Urinary bladder (tissue), 4 donors: Measurements from ENCODE around the gene C3orf22. TPM values are rescaled to one million over a fixed set of nuclear protein-coding genes. Genes with fewer than 3 reads are reported as not detected.

Experiments
- DNase-seq: peaks from one replicate; pipeline ENCODE4 v3.0.0-alpha.2; 2015; ENCODE audit errors: extremely low spot score
- H3K27ac ChIP-seq: one replicate; pipeline ENCODE4 v1.5.1; 2013; ENCODE audit warnings: low read depth, mild to moderate bottlenecking, moderate library complexity
- H3K36me3 ChIP-seq: one replicate; pipeline ENCODE4 v1.6.1; 2013; ENCODE audit warnings: mild to moderate bottlenecking, moderate library complexity; ENCODE audit not compliant: insufficient read depth
- H3K4me1 ChIP-seq: one replicate; pipeline ENCODE4 v1.6.1; 2013; ENCODE audit warnings: mild to moderate bottlenecking, moderate library complexity; ENCODE audit not compliant: insufficient read depth
- H3K4me3 ChIP-seq: one replicate; pipeline ENCODE4 v1.5.1; 2013; ENCODE audit warnings: low read depth, low read length
- WGBS: extraction: QIAGEN DNeasy Blood & Tissue Kit; methylation state at CpG from one replicate; pipeline ENCODE4 v1.1.7; 2013; 5-methylcytosine and 5-hydroxymethylcytosine counted together
- polyA plus RNA-seq: library from polyadenylated mRNA; stranded (reverse); fragments of 200-250 nt; gene quantifications from one replicate; pipeline ENCODE4 v1.2.3, GENCODE V29; 2013
- total RNA-seq: library from RNA; depleted of rRNA; stranded (reverse); fragments of >200 nt; gene quantifications from one replicate; pipeline ENCODE4 v1.2.3, GENCODE V29; 2014
- donor health status: healthy with polysubstance abuse.
- donor health status: healthy.

Gene C3orf22
- total and polyA plus RNA-seq, 2 donors: not detected

GRCh38 chr3:126524429-126524988 lies 34.2 kb downstream of the C3orf22 start:
- no peaks in the 10 kb centered on the region for H3K36me3 ChIP-seq
- WGBS: 10% methylated on average over 31 of the region's 31 CpGs
- peak overlapping the region; percentile 28 for H3K4me3 ChIP-seq
- no peak overlapping the region for H3K27ac ChIP-seq
- no peak for DNase-seq
- no peaks in the 10 kb centered on the region for H3K4me1 ChIP-seq

GRCh38 chr3:126523745-126524428 lies 34.8 kb downstream of the C3orf22 start, which contains the start of gene CHST13:
Gene CHST13 (plus strand): TSS chr3:126524155. CDS start chr3:126524333, 178 bp downstream.
- no peak for DNase-seq
- Histone ChIP-seq H3K36me3 (no peaks in the 10 kb centered on the region), H3K27ac (no peak within 1 kb of the TSS), H3K4me1 (no peaks in the 10 kb centered on the region), H3K4me3 (peak within 1 kb of the TSS; percentile 28)
- 7% methylated on average over 56 of the region's 56 CpGs for WGBS

- DNase-seq: no peak
- H3K27ac ChIP-seq: no peak overlapping the region
- WGBS: under 1% methylated on average over 6 of the region's 6 CpGs
- no peaks in the 10 kb centered on the region for H3K4me1 ChIP-seq
- H3K36me3 ChIP-seq: no peaks in the 10 kb centered on the region
- no peak overlapping the region for H3K4me3 ChIP-seq
Measured at GRCh38 chr3:126522363-126522788, 36.4 kb downstream of the C3orf22 start.

DNA sequence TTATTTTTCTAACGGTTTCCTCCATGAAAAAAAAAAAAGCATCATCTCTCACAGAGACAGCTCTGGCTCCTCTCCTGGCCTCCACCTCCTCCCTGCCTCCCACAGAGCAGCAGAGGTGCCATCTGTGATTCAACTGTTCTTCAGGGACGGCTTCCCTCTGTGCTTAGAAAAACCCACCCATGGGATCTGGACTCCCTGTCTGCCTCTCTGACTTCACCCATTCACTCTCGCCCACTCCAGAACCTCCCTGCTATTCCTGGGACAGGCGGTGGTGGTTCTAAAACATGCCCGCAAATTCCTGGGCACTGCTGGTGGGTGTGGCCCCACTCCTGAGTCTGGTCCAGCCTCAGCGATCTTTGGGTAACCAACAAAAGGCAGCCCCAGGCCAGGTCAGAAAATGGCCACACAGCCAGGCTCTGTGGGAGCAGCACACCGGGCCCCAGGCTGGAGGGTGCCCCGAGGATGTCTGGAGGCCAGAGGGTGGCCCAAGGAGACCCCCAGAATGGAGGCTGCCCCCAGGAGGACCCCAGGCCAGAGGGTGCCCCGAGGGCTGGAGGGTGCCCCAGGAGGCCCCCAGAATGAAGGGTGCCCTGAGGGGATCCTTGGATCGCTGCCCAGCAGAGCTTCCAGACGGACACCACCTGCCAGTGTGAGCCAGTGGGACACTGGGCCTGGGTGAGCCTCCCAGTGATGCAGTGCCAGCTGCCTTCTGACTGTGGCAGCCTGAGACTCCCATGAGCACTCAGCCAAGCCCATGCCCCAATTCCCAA lies 37.4 kb downstream of the C3orf22 start:
- WGBS: 75% methylated on average over 11 of the region's 11 CpGs
- no peaks in the 10 kb centered on the region for H3K36me3 ChIP-seq
- no peaks in the 10 kb centered on the region for H3K4me1 ChIP-seq
- H3K4me3 ChIP-seq: no peak overlapping the region
- no peak for DNase-seq
- H3K27ac ChIP-seq: no peak overlapping the region

GRCh38 chr3:126519506-126520455 lies 39.0 kb downstream of the C3orf22 start:
- no peak overlapping the region for H3K27ac ChIP-seq
- no peak for DNase-seq
- H3K4me1 ChIP-seq: no peaks in the 10 kb centered on the region
- H3K36me3 ChIP-seq: no peaks in the 10 kb centered on the region
- 87% methylated on average over 10 of the region's 10 CpGs for WGBS
- no peak overlapping the region for H3K4me3 ChIP-seq

DNA sequence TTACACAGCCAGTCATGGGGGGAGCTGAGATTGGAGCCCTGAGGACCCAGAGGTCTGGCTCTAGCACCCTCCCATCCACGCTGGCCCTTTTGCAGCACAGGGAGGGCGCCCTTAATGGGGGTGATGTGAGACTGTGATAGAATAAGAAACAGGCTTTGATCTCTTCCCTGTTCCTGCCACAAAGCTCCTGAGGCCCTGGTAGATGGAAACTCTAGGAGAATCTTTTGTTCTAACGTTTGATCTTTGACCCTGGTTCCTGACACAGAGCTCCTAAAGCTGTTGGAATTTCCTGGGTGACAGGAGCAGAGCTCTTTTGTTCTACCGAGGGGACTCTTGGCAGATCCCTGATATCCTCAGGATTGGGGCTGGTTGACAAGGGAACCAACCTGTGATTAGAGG lies 40.0 kb downstream of the C3orf22 start:
- no peaks in the 10 kb centered on the region for H3K36me3 ChIP-seq
- WGBS: 65% methylated on average over 4 of the region's 4 CpGs
- no peaks in the 10 kb centered on the region for H3K4me1 ChIP-seq
- H3K27ac ChIP-seq: no peak overlapping the region
- DNase-seq: no peak
- H3K4me3 ChIP-seq: no peak overlapping the region

GRCh38 chr3:126517986-126518778 lies 40.5 kb downstream of the C3orf22 start:
- no peak for DNase-seq
- 82% methylated on average over 15 of the region's 15 CpGs for WGBS
- no peak overlapping the region for H3K4me3 ChIP-seq
- no peaks in the 10 kb centered on the region for H3K4me1 ChIP-seq
- H3K27ac ChIP-seq: no peak overlapping the region
- no peaks in the 10 kb centered on the region for H3K36me3 ChIP-seq

GRCh38 chr3:126517291-126517951 lies 41.3 kb downstream of the C3orf22 start, which contains the start of gene UROC1:
Gene UROC1 (minus strand): TSS chr3:126517773. CDS start chr3:126517719, 54 bp downstream.
- Histone ChIP-seq H3K4me3 (no peak within 1 kb of the TSS), H3K27ac (no peak within 1 kb of the TSS), H3K4me1 (no peaks in the 10 kb centered on the region), H3K36me3 (no peaks in the 10 kb centered on the region)
- DNase-seq: no peak
- 91% methylated on average over 16 of the region's 16 CpGs for WGBS

DNA sequence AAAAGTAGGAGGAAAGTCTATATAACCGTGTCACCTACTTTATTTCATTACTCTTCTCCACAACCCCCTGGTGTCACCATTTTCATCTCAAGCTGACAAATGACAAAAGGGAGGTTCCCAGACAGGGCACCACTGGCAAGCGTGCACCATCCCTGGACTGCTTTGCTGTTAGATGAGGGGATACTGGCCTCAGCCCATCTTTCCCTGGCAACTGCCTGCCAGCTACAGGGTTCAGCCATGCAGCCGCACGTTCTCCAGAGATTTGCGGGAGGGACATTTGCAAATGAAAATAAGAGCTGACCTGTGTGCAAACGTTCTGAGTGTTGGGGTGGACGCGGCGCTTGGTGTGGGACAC lies 41.8 kb downstream of the C3orf22 start:
- 85% methylated on average over 9 of the region's 9 CpGs for WGBS
- H3K4me1 ChIP-seq: no peaks in the 10 kb centered on the region
- H3K4me3 ChIP-seq: no peak overlapping the region
- no peak for DNase-seq
- no peaks in the 10 kb centered on the region for H3K36me3 ChIP-seq
- no peak overlapping the region for H3K27ac ChIP-seq

DNA sequence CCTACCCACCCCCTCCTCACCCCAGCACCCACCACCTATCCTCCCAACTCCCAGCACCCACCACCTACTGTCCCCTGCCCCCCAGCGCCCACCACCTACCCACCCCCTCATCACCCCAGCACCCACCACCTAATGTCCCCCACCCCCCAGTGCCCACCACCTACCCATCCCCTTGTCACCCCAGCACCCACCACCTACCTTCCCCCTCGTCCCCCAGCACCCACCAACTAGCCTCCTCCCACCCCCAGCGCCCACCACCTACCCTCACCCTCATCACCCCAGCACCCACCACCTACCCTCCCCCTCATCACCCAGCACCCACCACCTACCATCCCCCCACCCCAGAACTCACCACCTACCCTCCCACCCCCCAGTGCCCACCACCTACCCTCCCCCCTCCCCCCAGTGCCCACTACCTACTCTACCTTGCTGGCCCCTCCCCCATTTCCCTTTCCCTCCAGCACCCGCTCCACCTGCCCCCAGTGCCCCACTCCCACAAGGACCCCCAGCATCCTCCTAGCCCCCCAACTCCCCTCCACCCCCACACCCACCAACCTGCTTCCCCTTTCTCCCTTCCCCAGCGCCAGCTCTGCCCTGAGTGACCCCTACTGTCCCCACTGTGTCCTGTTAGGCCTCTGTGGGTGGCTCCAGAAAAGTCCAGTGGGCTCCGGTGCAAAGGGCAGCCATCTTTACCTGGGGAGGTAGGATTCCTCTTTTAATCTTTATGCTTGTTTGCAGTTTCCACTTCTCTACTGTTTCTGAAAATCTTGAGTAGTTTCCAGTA lies 42.4 kb downstream of the C3orf22 start:
- no peaks in the 10 kb centered on the region for H3K4me1 ChIP-seq
- no peak overlapping the region for H3K4me3 ChIP-seq
- DNase-seq: no peak
- H3K36me3 ChIP-seq: no peaks in the 10 kb centered on the region
- no peak overlapping the region for H3K27ac ChIP-seq
- 89% methylated on average over 6 of the region's 6 CpGs for WGBS

- Histone ChIP-seq H3K4me1 (peaks cover 3% of the 10 kb centered on the region), H3K36me3 (no peaks in the 10 kb centered on the region), H3K4me3 (no peak overlapping the region), H3K27ac (no peak overlapping the region)
- WGBS: 88% methylated on average over 8 of the region's 8 CpGs
- DNase-seq: no peak
Measured at GRCh38 chr3:126515066-126515706, 43.5 kb downstream of the C3orf22 start.
